ENCODE measurements around the gene AGMO. TPM values are rescaled to one million over a fixed set of nuclear protein-coding genes. Genes with fewer than 3 reads are reported as not detected.

AGMO gene
- total and polyA plus RNA-seq, 2 of the 8 experiments (the other 6 are each of a cell fraction or from before 2014, with no cell fraction given): 0.22 to 0.45 TPM

- Histone ChIP-seq H3K79me1 (ENCODE audit: low read depth, low read length) (no peaks in the 10 kb centered on the region), H3K18ac (ENCODE audit: extremely low read depth, low read length) (no peak overlapping the region), H2BK20ac (ENCODE audit: low read length) (no peak overlapping the region), H4K20me1 (replicated peaks in 1 of 2; ENCODE audit: control insufficient read depth in 1 of 2, insufficient read depth in 2 of 2, low read length in 2 of 2) (no peaks in the 10 kb centered on the region), H3K4me3 (ENCODE audit: extremely low read depth in 1 of 4, insufficient read depth in 2 of 4, low read depth in 3 of 4, low read length in 4 of 4) (no peak overlapping the region), H3K4ac (replicated peaks; ENCODE audit: insufficient read length, low read depth, low read length) (no peak overlapping the region), H3K23ac (ENCODE audit: insufficient read length) (no peak overlapping the region), H4K8ac (ENCODE audit: extremely low read depth, insufficient read depth, low read length) (no peak overlapping the region), H3K79me2 (ENCODE audit: control insufficient read depth in 1 of 2, insufficient read depth in 2 of 2, low read length in 2 of 2) (no peaks in the 10 kb centered on the region), H3K23me2 (ENCODE audit: low read depth, low read length) (no peaks in the 10 kb centered on the region), H2BK12ac (ENCODE audit: low read depth, low read length) (no peak overlapping the region), H2BK120ac (replicated peaks; ENCODE audit: low read depth, low read length) (no peak overlapping the region), H2BK5ac (ENCODE audit: low read depth, low read length) (no peak overlapping the region), H2AK5ac (ENCODE audit: low read depth, low read length) (no peak overlapping the region), H3K36me3 (ENCODE audit: control insufficient read depth in 2 of 4, insufficient read depth in 4 of 4, low read length in 3 of 4) (no peaks in the 10 kb centered on the region), H3K27ac (ENCODE audit: low read depth, low read length) (no peak overlapping the region), H2BK15ac (ENCODE audit: low read length) (no peak overlapping the region), H3K56ac (replicated peaks; ENCODE audit: insufficient read length, low read depth, low read length) (no peak overlapping the region), H4K5ac (ENCODE audit: insufficient read length, low read depth, low read length) (no peak overlapping the region), H4K91ac (replicated peaks; ENCODE audit: insufficient read length, low read length) (no peak overlapping the region), H3K27me3 (replicated peaks in 1 of 4; ENCODE audit: control insufficient read depth in 3 of 4, extremely low read depth in 1 of 4, insufficient read depth in 3 of 4, low read length in 3 of 4) (no peaks in the 10 kb centered on the region), H3K9ac (replicated peaks in 1 of 4; ENCODE audit: extremely low read depth in 1 of 4, low read depth in 3 of 4, low read length in 3 of 4) (no peak overlapping the region), H3K4me1 (replicated peaks in 1 of 4; ENCODE audit: control insufficient read depth in 3 of 4, insufficient read depth in 4 of 4, low read length in 3 of 4) (no peaks in the 10 kb centered on the region), H2AFZ (ENCODE audit: low read length) (no peak overlapping the region), H3K4me2 (ENCODE audit: insufficient read depth in 1 of 2, low read depth in 2 of 2, low read length in 2 of 2) (no peak overlapping the region), H3K14ac (ENCODE audit: insufficient read length) (no peak overlapping the region), H3K9me3 (ENCODE audit: insufficient read depth in 2 of 2, low read depth in 1 of 2, low read length in 1 of 2) (no peaks in the 10 kb centered on the region)
- 88% methylated on average over 3 of the region's 3 CpGs; no CpG with 5 or more reads in 1 of the 2 experiments for WGBS, 2 experiments (ENCODE audit: extremely low coverage in 1 of 2, insufficient coverage in 1 of 2, insufficient read length in 1 of 2, insufficient replicate concordance in 2 of 2, low coverage in 1 of 2, low lambda C conversion rate in 2 of 2, missing lambda C conversion rate in 1 of 2)
- FAIRE-seq: no peak
- ChIA-PET CTCF (ENCODE audit: partially characterized antibody) (no interaction called here), POLR2A (ENCODE audit: partially characterized antibody) (no interaction called here)
- no peak for DNase-seq (ENCODE audit: low read depth in 1 of 2, low spot score in 2 of 2)
- TF ChIP-seq HDAC6 (IDR thresholded peaks at IDR 0.05; ENCODE audit: low read depth, low read length) (no peak), ATF3 (IDR thresholded peaks at IDR 0.05; ENCODE audit: insufficient read depth, low read depth, low read length) (no peak), TEAD4 (IDR thresholded peaks at IDR 0.05; ENCODE audit: low read depth, low read length) (no peak), POU5F1 (IDR thresholded peaks at IDR 0.05; ENCODE audit: low read depth, low read length) (no peak), SUZ12 (IDR thresholded peaks at IDR 0.05; ENCODE audit: low read length) (no peak), MAFK (IDR thresholded peaks at IDR 0.05; ENCODE audit: low read depth, low read length) (no peak), SP4 (IDR thresholded peaks at IDR 0.05; ENCODE audit: low read length) (no peak), EZH2 (IDR thresholded peaks at IDR 0.05; ENCODE audit: low read depth, low read length, severe bottlenecking) (no peak), CTCF (IDR thresholded peaks at IDR 0.05; ENCODE audit: control extremely low read depth in 1 of 3, insufficient read depth in 1 of 3, low read depth in 1 of 3, low read length in 3 of 3) (no peak), TAF1 (IDR thresholded peaks at IDR 0.05; ENCODE audit: low read depth, low read length) (no peak), NRF1 (IDR thresholded peaks at IDR 0.05; ENCODE audit: low read depth, low read length) (no peak)
Observed at GRCh38 chr7:15476531-15476918, 85.3 kb downstream of the AGMO start.
